Measurements from ENCODE around the gene HAAO. TPM values are rescaled to one million over a fixed set of nuclear protein-coding genes. Genes with fewer than 3 reads are reported as not detected.

The HAAO gene
- total RNA-seq, 8 experiments from 2014 or later: 0.41 to 2.2 (median 1.5) TPM; not detected in 1

DNA sequence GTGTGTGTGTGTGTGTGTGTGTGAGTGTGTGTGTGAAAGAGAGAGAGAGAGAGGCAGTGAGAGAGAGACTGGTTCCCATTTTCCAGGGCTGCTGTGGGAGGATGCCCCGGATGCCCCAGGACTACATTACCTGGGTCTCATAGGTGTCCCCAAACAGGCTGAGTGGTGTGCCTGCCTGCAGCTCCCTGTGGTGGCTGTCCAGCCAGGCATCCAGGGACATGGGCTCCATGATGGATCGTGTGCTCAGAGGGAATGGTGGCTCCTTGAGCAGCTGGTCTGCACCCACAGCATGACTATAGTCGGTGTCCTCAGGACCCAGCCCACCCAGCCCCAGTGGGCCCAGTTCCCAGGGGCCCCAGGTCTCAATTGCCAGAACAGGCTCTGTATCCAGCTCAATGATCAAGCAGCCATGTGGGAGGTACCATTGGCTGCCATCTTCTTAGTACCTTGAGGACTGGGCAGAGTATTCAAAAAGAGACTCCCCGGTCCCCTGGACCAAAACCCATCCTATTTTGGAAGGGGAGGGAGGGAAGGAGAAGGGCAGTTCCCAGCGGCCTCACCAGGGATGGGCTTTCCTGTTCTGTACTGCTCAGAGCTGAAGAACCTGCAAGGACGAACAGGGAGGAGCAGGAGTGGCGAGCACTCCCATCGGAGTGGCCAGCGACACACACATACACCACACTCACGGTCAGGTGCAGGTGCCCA, 22.6 kb downstream of the HAAO start:
- in situ Hi-C loops (cut with MboI; ENCODE audit: low pct_unique_long_range_greater_than_20kb in 2 of 9, low sequenced_read_pairs in 9 of 9, unreplicated experiment in 9 of 9): no loop called here
- Histone ChIP-seq H3K4me1 (replicated peaks in 1 of 2) (no peaks in the 10 kb centered on the region), H3K4me3 (no peak overlapping the region), H3K27ac (no peak overlapping the region)
- no peak for ATAC-seq (replicated peaks in 6 of 8)
- 80 to 100% (median 90%) methylated on average over 1 to 7 of the region's 10 CpGs; no CpG with 5 or more reads in 5 of the 10 experiments for WGBS, 10 experiments

DNA sequence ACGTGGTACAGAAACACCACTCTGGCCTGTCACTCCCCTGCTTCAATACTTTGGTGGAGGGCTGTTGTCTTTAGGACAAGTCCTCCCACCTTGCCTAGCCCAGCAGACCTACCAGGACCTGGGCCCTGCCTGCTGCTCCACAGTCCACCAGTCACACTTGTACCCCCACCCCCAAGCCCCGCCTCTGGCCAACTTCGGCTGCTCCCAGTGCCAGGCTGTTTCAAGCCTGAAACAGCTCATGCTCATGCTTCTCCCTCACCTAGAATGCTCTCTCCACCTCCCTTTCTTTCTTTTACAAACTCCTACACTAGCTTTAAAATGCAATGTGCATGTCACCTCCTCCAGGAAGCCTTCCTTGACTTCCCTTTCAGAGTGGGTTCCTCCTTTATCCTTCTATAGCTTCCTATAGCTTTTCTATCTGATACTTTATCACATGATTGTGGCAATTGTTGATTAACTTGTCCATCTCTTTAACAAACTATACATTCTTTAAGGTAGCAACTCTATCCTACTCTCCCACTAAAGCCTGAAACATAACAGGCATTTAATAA, 23.6 kb downstream of the HAAO start:
- Histone ChIP-seq H3K4me3 (no peak overlapping the region), H3K27ac (no peak overlapping the region), H3K4me1 (replicated peaks in 1 of 2) (no peaks in the 10 kb centered on the region)
- in situ Hi-C loops (cut with MboI; ENCODE audit: low pct_unique_long_range_greater_than_20kb in 2 of 9, low sequenced_read_pairs in 9 of 9, unreplicated experiment in 9 of 9): no loop called here
- 0 to 100% (median 100%) methylated on average over 1 to 2 of the region's 3 CpGs; no CpG with 5 or more reads in 5 of the 10 experiments for WGBS, 10 experiments
- no peak for ATAC-seq (replicated peaks in 6 of 8)

DNA sequence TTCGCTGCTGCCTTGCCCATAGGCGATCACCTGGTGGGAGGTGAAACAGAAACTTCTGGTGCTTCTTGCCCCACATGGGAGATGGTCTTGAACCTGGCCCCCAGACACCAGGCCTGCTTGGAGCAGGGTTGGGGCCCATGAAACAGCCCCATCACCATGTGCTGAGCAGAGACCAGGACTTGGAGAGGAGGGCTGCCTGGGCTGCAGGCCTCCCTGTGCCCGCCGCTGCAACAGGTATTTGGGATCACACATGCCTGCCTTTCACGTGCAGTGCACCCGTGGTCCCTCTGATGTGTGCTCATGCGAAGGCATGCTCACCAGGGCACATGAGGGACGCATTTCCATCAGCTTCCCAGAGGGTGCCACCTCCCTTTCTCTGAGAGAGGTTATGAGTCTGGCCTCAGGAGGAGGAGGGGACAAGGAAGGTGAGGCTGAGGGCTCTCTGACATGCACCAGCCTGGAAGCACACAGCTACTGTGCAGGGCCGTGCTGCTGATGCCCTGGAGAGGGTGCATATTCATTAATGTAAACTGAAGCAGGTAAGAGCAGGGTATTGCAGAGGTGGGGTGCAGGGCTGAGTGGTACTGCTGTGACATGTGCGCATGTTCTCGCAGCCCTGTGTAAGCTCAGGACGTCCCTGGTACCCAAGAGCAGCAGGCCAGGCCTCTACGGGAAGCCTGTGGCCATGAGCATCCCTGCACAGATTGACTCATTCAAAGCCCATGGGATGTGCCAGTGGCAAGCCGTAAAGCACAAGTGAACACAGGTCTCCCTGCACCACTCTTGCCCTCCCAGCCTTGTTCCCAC, 24.3 kb downstream of the HAAO start:
- 20 to 100% (median 89%) methylated on average over 2 to 5 of the region's 14 CpGs; no CpG with 5 or more reads in 4 of the 10 experiments for WGBS, 10 experiments
- Histone ChIP-seq H3K27ac (no peak overlapping the region), H3K4me3 (no peak overlapping the region), H3K4me1 (replicated peaks in 1 of 2) (no peaks in the 10 kb centered on the region)
- in situ Hi-C loops (cut with MboI; ENCODE audit: low pct_unique_long_range_greater_than_20kb in 2 of 9, low sequenced_read_pairs in 9 of 9, unreplicated experiment in 9 of 9): no loop called here
- peak in 3 of 8 experiments; percentile 7 to 37 (median 17) for ATAC-seq (replicated peaks in 6 of 8)

DNA sequence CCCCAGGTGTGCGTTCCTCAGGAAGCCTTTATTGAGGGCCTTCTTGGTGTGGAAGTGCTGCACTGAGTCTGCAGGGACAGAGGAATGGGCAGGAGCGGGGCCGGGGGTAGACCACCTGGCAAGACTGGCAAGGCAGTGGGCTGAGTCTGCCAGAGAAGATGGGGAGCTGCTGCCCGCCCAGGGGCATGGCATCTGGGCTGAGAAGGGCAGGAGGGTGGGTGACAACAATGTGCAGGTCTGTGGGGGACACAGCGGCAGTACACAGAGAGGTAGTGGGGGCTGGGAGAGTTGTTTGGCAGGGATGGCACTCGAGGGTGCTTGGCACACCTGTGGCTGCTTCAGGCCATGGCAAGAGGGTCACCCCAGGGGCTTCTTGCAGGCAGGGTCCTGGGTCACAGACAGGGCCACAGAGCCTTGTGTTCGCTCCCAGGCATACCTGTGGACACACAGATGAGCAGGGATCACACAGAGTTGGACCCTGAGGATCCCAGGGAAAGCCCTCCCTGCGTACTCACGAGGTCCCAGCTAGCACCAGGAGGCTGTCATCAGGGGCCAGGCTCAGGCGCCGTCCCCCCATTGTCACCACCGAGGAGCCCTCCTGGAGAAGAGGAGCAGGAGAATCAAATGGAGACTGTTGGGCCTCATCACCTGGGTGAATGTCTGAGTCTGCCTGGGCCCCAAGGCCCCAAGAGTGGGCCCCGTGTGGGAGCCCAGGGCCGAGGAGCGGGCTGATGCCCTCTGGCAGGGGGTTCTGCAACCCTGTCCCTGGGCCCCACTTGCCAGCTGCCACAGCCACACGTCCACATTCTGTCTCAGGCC, 25.1 kb downstream of the HAAO start:
- WGBS, 10 experiments: 33 to 100% (median 90%) methylated on average over 1 to 3 of the region's 16 CpGs; no CpG with 5 or more reads in 5 of the 10 experiments
- H3K27ac ChIP-seq: no peak overlapping the region
- H3K4me3 ChIP-seq: no peak overlapping the region
- H3K4me1 ChIP-seq (replicated peaks in 1 of 2): no peaks in the 10 kb centered on the region
- ATAC-seq (replicated peaks in 6 of 8): no peak
- in situ Hi-C loops (cut with MboI; ENCODE audit: low pct_unique_long_range_greater_than_20kb in 2 of 9, low sequenced_read_pairs in 9 of 9, unreplicated experiment in 9 of 9): no loop called here

DNA sequence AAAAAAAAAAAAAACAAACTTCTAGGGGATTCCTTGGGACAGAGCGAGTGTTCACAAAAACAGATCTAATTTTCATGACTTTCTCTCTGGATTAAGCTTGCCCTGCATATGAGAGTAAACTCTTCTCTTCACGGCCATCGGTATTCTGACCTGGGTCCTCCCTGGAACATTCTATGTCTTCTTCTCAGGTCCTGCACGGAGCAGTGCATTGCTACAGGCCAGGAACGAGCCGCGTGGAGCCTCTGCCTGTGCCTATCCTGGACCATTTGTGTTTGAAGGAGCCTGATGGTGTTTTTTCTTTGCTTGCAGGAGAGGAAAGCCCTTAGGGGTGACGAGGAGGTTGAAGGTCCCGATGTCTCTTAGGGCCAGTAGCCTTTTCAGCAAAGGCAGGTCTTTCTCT, 26.7 kb downstream of the HAAO start:
- in situ Hi-C loops (cut with MboI; ENCODE audit: low pct_unique_long_range_greater_than_20kb in 2 of 9, low sequenced_read_pairs in 9 of 9, unreplicated experiment in 9 of 9): no loop called here
- no peak for ATAC-seq (replicated peaks in 6 of 8)
- H3K4me1 ChIP-seq (replicated peaks in 1 of 2): no peaks in the 10 kb centered on the region
- H3K4me3 ChIP-seq: no peak overlapping the region
- H3K27ac ChIP-seq: no peak overlapping the region
- 80 to 100% (median 93%) methylated on average over 2 to 7 of the region's 9 CpGs; no CpG with 5 or more reads in 5 of the 10 experiments for WGBS, 10 experiments

DNA sequence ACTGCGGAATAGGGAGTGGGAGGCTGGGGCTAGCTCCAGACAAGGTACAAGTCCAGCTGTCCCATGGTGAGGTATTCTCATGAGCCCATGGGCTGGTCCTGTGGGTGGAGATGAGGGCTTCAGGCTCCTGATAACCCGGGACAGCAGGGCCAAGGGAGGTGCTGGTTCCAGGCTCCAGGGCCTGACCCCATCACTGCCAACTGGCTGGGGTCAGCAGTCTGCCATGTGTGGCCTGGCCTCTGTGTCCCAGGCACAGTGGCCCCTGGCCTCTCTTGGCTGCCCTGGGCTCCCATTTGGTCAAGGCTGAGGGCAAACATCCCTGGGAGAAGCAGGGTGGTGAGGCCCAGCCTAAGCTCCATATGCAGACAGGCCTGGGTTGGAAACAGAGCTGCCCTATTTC, 27.5 kb downstream of the HAAO start:
- no peak overlapping the region for H3K4me3 ChIP-seq
- H3K27ac ChIP-seq: no peak overlapping the region
- in situ Hi-C loops (cut with MboI; ENCODE audit: low pct_unique_long_range_greater_than_20kb in 2 of 9, low sequenced_read_pairs in 9 of 9, unreplicated experiment in 9 of 9): no loop called here
- no peaks in the 10 kb centered on the region for H3K4me1 ChIP-seq (replicated peaks in 1 of 2)
- WGBS, 10 experiments: no CpG with 5 or more reads among the region's 2 CpGs
- no peak for ATAC-seq (replicated peaks in 6 of 8)

DNA sequence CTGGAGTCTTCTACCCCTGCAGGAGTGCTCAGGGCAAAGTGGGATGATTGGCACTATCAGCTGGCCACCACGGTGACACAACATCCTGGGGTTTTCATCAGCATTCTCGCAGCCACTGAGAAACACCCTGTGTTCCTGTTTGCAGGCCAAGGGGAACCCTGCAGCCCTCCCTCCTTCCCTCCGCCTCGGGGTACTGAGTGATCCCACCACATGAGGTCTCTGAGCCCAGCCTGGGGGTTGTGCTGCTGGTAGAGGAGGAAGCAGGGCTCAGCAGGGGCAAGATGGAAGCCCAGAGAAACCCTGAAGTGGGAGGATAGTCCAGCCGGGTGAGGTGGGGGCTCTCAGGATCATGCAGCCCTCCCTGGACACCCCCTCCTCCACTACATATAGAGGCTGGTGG, 28.3 kb downstream of the HAAO start, which contains the start of gene OXER1:
Gene OXER1, minus strand, starts transcription at position 40 of the 400 bp plus-strand sequence. CDS start 73 bp downstream, outside the sequence.
- in situ Hi-C loops (cut with MboI; ENCODE audit: low pct_unique_long_range_greater_than_20kb in 2 of 9, low sequenced_read_pairs in 9 of 9, unreplicated experiment in 9 of 9): no loop called here

DNA sequence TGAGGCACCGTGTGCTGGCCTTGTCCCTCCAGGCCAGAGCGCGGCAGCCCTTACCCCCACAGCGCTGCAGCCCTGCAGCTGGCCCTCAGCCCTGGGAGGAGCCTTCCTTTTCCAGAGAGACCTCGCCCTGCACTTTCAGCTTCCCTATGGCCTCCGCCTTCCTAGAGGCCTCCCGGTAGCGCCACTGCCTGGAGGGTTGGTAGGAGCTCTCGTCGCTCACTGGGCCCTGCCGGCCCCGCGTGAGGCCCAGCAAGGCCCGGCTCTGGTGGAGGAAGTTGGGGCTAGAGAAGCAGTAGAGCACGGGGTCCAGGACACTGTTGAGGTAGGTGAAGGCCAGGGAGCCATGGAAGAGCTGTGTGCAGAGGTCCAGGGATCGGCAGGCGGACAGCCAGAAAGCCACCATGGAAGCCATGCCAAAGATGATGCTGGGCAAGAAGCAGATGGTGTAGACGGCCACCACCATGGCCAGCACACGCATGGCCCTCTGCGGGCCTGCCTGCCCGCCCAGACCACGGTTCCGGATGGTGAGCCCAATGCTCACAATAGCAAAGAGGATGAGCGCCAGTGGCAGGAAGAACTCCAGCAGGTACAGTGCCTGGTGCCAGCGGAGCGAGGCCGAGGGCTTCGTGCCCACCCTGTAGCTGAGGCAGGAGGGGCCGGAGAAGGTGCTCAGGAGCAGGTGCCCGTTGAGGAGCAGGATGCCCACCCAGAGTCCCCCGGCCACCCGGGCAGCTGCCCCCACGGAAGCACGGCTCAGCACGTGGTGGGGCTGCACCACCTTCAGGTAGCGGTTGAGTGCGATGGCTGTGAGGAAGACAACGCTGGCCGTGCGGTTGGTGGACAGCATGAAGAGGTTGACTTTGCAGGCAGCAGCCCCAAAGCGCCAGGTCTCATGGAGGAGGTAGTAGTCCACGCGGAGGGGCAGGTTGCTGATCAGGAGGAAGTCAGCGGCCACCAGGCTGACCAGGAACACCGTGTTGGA, 29.3 kb downstream of the HAAO start:
- Histone ChIP-seq H3K4me3 (no peak overlapping the region), H3K27ac (no peak overlapping the region), H3K4me1 (replicated peaks in 1 of 2) (peaks cover 0 to 9% of the 10 kb centered on the region in 2 donors)
- no peak for ATAC-seq (replicated peaks in 6 of 8)
- WGBS, 10 experiments: 73 to 100% (median 87%) methylated on average over 1 to 8 of the region's 45 CpGs; no CpG with 5 or more reads in 1 of the 10 experiments
- in situ Hi-C loops (cut with MboI; ENCODE audit: low pct_unique_long_range_greater_than_20kb in 2 of 9, low sequenced_read_pairs in 9 of 9, unreplicated experiment in 9 of 9): no loop called here

More for the DNA sequence above, 28.3 kb downstream of the HAAO start, which contains the start of gene OXER1:
- WGBS, 10 experiments: 40 to 83% methylated on average over 1 of the region's 5 CpGs; no CpG with 5 or more reads in 8 of the 10 experiments
- ATAC-seq (replicated peaks in 6 of 8): no peak
- H3K27ac ChIP-seq: no peak within 1 kb of the TSS
- H3K4me1 ChIP-seq (replicated peaks in 1 of 2): peaks cover 0 to 6% of the 10 kb centered on the region in 2 donors
- no peak within 1 kb of the TSS for H3K4me3 ChIP-seq

DNA sequence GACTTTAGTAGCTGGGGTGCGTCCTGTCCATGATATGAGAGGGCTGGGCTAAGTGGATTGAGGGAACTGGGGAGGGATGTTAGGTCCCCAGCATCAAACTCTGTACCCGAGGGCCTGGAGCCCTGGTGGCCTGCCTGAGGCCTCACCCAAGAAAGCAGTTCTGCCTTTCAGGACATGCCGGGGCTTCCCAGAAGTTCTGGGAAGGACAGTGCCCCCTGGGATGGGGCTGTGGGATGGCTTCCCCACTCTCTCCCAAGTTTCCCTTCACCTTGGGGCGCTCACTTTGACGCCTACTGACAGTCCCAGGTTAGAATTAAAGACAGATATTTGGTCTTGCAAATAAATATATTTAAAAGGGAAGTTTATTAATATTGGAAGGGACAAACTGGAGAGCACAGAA, 30.2 kb downstream of the HAAO start:
- in situ Hi-C loops (cut with MboI; ENCODE audit: low pct_unique_long_range_greater_than_20kb in 2 of 9, low sequenced_read_pairs in 9 of 9, unreplicated experiment in 9 of 9): no loop called here
- Histone ChIP-seq H3K4me3 (no peak overlapping the region), H3K4me1 (replicated peaks in 1 of 2) (peaks cover 0 to 9% of the 10 kb centered on the region in 2 donors), H3K27ac (no peak overlapping the region)
- 83 to 100% (median 86%) methylated on average over 1 to 3 of the region's 5 CpGs; no CpG with 5 or more reads in 5 of the 10 experiments for WGBS, 10 experiments
- ATAC-seq (replicated peaks in 6 of 8): no peak

DNA sequence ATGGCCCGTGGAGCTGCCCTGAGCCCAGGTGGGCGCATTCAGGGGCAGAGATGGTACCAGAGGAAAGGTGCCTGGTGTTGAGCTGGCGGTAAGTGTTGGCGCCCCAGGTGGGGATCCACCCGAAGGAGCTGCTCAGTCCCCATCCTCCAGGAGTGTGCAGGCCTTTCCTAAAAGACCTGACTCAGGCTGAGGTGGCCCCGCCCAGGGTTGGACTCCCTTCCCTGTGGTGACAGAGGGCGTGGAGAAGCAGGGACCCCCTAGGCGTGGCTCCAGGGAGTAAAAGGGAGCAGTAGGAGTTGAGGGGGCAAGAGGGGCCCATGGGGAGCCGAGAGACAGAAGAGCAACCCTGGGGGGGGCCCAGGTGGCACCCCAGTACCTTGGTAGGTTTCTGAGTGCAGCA, 30.8 kb downstream of the HAAO start:
- WGBS, 10 experiments: 60 to 100% (median 96%) methylated on average over 1 to 2 of the region's 9 CpGs; no CpG with 5 or more reads in 6 of the 10 experiments
- Histone ChIP-seq H3K4me3 (no peak overlapping the region), H3K27ac (no peak overlapping the region), H3K4me1 (replicated peaks in 1 of 2) (peaks cover 0 to 9% of the 10 kb centered on the region in 2 donors)
- in situ Hi-C loops (cut with MboI; ENCODE audit: low pct_unique_long_range_greater_than_20kb in 2 of 9, low sequenced_read_pairs in 9 of 9, unreplicated experiment in 9 of 9): no loop called here
- no peak for ATAC-seq (replicated peaks in 6 of 8)

DNA sequence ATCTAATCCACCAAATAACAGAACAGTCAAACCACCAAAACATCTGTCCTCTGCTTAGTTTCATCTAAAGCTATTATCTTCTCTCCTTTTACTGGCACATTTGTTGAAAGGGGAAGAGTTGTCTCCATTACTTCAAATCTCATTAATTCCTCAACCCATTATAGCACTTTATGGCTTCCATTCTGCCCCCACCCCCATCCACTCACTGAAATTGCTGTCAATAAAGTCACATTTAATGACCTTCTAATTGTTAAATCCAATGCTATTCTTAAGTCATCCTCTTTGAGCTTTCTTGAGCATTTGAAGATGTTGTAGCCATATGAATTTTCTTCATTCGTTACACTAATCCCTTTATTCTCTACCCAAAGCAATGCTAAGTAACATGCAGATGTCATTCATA, 33.6 kb downstream of the HAAO start:
- 33 to 100% (median 73%) methylated on average over 1 of the region's 1 CpG; no CpG with 5 or more reads in 3 of the 10 experiments for WGBS, 10 experiments
- Histone ChIP-seq H3K27ac (no peak overlapping the region), H3K4me3 (no peak overlapping the region), H3K4me1 (replicated peaks in 1 of 2) (peaks cover 0 to 9% of the 10 kb centered on the region in 2 donors)
- in situ Hi-C loops (cut with MboI; ENCODE audit: low pct_unique_long_range_greater_than_20kb in 2 of 9, low sequenced_read_pairs in 9 of 9, unreplicated experiment in 9 of 9): no loop called here
- no peak for ATAC-seq (replicated peaks in 6 of 8)

Measured in motor neuron (in vitro differentiated cells).